SK-N-SH (cell line): Measurements from ENCODE around the gene IQGAP2. TPM values are rescaled to one million over a fixed set of nuclear protein-coding genes. Genes with fewer than 3 reads are reported as not detected.

Experiments
- CTCF ChIA-PET: fragments of 300-600, 350-600 bp; formaldehyde crosslinking; extraction: SDS; loops from one replicate; lab custom pipeline; 2021; lab: Yijun Ruan, JAX
- POLR2A ChIA-PET: fragments of 350-600 bp; sonication (Branson Sonifier 250); formaldehyde crosslinking; extraction: SDS; loops from one replicate; lab custom pipeline; 2020; ENCODE audit warnings: antibody characterized with exemption, inconsistent platforms; lab: Yijun Ruan, JAX
- DNase-seq: peaks from one replicate; pipeline ENCODE4 v3.0.0; 2012
- H2AFZ ChIP-seq: fragments of 200-600 bp; sonication (generic); 2 replicates; pipeline ENCODE4 v1.8.1; 2016; ENCODE audit warnings: antibody characterized with exemption, mild to moderate bottlenecking, low read depth
- H3F3A ChIP-seq: fragments of 200-600 bp; sonication (generic); replicated peaks from 2 replicates; pipeline ENCODE3; 2016; ENCODE audit warnings: antibody characterized with exemption, mild to moderate bottlenecking; ENCODE audit not compliant: insufficient read depth
- H3K27ac ChIP-seq, 2 experiments: fragments of 200-500 bp in 1 of 2; fragments of 200-600 bp in 1 of 2; sonication (Bioruptor generic) in 1 of 2; sonication (generic), shearing (Covaris generic) in 1 of 2; 2 replicates each; pipeline versions ENCODE4 v1.5.1 to v1.6.1; 2014 to 2016; ENCODE audit warnings: low read depth in 2 of 2, inconsistent platforms in 1 of 2, low read length in 1 of 2, mild to moderate bottlenecking in 1 of 2, mixed read lengths in 1 of 2
- H3K27me3 ChIP-seq: fragments of 200-600 bp; sonication (generic), shearing (Covaris generic); 2 replicates; pipeline ENCODE4 v1.6.1; 2016; ENCODE audit warnings: mixed run types; ENCODE audit not compliant: insufficient read depth
- H3K36me3 ChIP-seq, 2 experiments: fragments of 200-500 bp in 1 of 2; fragments of 200-600 bp in 1 of 2; sonication (Bioruptor generic) in 1 of 2; sonication (generic) in 1 of 2; replicated peaks in 1 of 2; 2 replicates each; pipeline versions ENCODE3 to v1.5.1; 2014 to 2016; ENCODE audit warnings: low read length in 1 of 2, mild to moderate bottlenecking in 1 of 2; ENCODE audit not compliant: insufficient read depth in 2 of 2, control insufficient read depth in 1 of 2
- H3K4me1 ChIP-seq, 2 experiments: fragments of 200-500 bp in 1 of 2; fragments of 200-600 bp in 1 of 2; sonication (Bioruptor generic) in 1 of 2; sonication (generic), shearing (Covaris generic) in 1 of 2; 2 replicates each; pipeline versions ENCODE4 v1.5.1 to v1.6.1; 2014 to 2016; ENCODE audit warnings: low read depth in 1 of 2, low read length in 1 of 2, mixed run types in 1 of 2; ENCODE audit not compliant: insufficient read depth in 2 of 2, control insufficient read depth in 1 of 2
- H3K4me2 ChIP-seq: fragments of 200-600 bp; sonication (generic), shearing (Covaris generic); 2 replicates; pipeline ENCODE4 v1.6.1; 2017; ENCODE audit warnings: mixed run types
- H3K4me3 ChIP-seq, 2 experiments: fragments of 200-500 bp in 1 of 2; fragments of 200-600 bp in 1 of 2; sonication (Bioruptor generic) in 1 of 2; sonication (generic), shearing (Covaris generic) in 1 of 2; 2 replicates each; pipeline versions ENCODE4 v1.5.1 to v1.8.1; 2014 to 2016; ENCODE audit warnings: low read depth in 2 of 2, inconsistent platforms in 1 of 2, low read length in 1 of 2, mild to moderate bottlenecking in 1 of 2, mixed read lengths in 1 of 2, moderate library complexity in 1 of 2
- H3K79me2 ChIP-seq: fragments of 200-600 bp; sonication (generic); 2 replicates; pipeline ENCODE4 v1.8.1; 2017; ENCODE audit warnings: mild to moderate bottlenecking; ENCODE audit not compliant: insufficient read depth
- H3K9ac ChIP-seq: fragments of 200-600 bp; sonication (generic); 2 replicates; pipeline ENCODE4 v1.6.1; 2017; ENCODE audit warnings: mixed run types
- H3K9me2 ChIP-seq: fragments of 200-600 bp; sonication (generic); 2 replicates; pipeline ENCODE4 v1.6.1; 2017; ENCODE audit warnings: mixed run types
- H3K9me3 ChIP-seq: fragments of 200-600 bp; sonication (generic); 2 replicates; pipeline ENCODE4 v1.6.1; 2017; ENCODE audit warnings: mixed run types, mild to moderate bottlenecking, moderate library complexity
- H4K20me1 ChIP-seq: fragments of 200-600 bp; sonication (generic); 2 replicates; pipeline ENCODE4 v1.6.1; 2017; ENCODE audit warnings: mild to moderate bottlenecking, mixed run types; ENCODE audit not compliant: insufficient read depth
- ELF1 ChIP-seq: IDR thresholded peaks from 2 replicates; pipeline ENCODE4 v1.4.0; 2012
- EP300 ChIP-seq, 2 experiments: IDR thresholded peaks; 2 replicates each; pipeline versions ENCODE4 v1.4.0 to v1.6.1; 2012; ENCODE audit warnings: borderline replicate concordance in 1 of 2, low read depth in 1 of 2, low read length in 1 of 2
- EZH2phosphoT487 ChIP-seq: fragments of 200-600 bp; sonication (generic); IDR thresholded peaks from 2 replicates; pipeline ENCODE4 v1.6.1; 2017; ENCODE audit warnings: low read depth, mixed run types, mild to moderate bottlenecking, antibody characterized with exemption, moderate library complexity, borderline replicate concordance
- FOSL2 ChIP-seq: IDR thresholded peaks from 2 replicates; pipeline ENCODE4 v1.4.0; 2012; ENCODE audit warnings: low read depth, mild to moderate bottlenecking, moderate library complexity, borderline replicate concordance
- FOXJ3 ChIP-seq: sonication (generic); formaldehyde crosslinking; IDR thresholded peaks from 2 replicates; pipeline ENCODE4 v1.5.1; 2020; ENCODE audit warnings: mild to moderate bottlenecking, missing genetic modification reagents
- GABPA ChIP-seq: IDR thresholded peaks from 2 replicates; pipeline ENCODE4 v1.4.0; 2012; ENCODE audit warnings: low read depth, mild to moderate bottlenecking
- JUND ChIP-seq: IDR thresholded peaks from 2 replicates; pipeline ENCODE4 v1.4.0; 2012
- MEF2A ChIP-seq: IDR thresholded peaks from 2 replicates; pipeline ENCODE4 v1.4.0; 2012; ENCODE audit warnings: low read depth, borderline replicate concordance
- MXI1 ChIP-seq: IDR thresholded peaks from 2 replicates; pipeline ENCODE4 v1.6.1; 2012; ENCODE audit warnings: mild to moderate bottlenecking, low read depth, low read length, improper control_type of control experiment
- RFX5 ChIP-seq: IDR thresholded peaks from 2 replicates; pipeline ENCODE4 v1.6.1; 2012; ENCODE audit warnings: mild to moderate bottlenecking, improper control_type of control experiment, low read length
- RXRA ChIP-seq: IDR thresholded peaks from 2 replicates; pipeline ENCODE4 v1.4.0; 2012; ENCODE audit warnings: low read depth, mild to moderate bottlenecking, borderline replicate concordance
- TCF12 ChIP-seq: IDR thresholded peaks from 2 replicates; pipeline ENCODE4 v1.4.0; 2012
- TEAD4 ChIP-seq: IDR thresholded peaks from 2 replicates; pipeline ENCODE4 v1.4.0; 2012; ENCODE audit warnings: mild to moderate bottlenecking, borderline replicate concordance; ENCODE audit not compliant: insufficient read depth
- WGBS: methylation state at CpG from one replicate; pipeline ENCODE4 v1.1.6; 2017; ENCODE audit warnings: low lambda C conversion rate; 5-methylcytosine and 5-hydroxymethylcytosine counted together
- polyA plus RNA-seq, 3 experiments: library from polyadenylated mRNA; depleted of rRNA; stranded (reverse); fragments of >200 nt; gene quantifications; 2 replicates each; pipeline ENCODE4 v1.2.3, GENCODE V29; 2012
- TF ChIP-seq, protein P1 (sequence below): IDR thresholded peaks from 2 replicates; pipeline ENCODE4 v1.4.0; 2012; ENCODE audit warnings: low read depth
- TF ChIP-seq, protein P2 (sequence below): IDR thresholded peaks from 2 replicates; pipeline ENCODE4 v1.4.0; 2012; ENCODE audit warnings: low read depth, borderline replicate concordance
- TF ChIP-seq, protein P3 (sequence below): fragments of 200-600 bp; sonication (generic); IDR thresholded peaks from 2 replicates; pipeline ENCODE4 v1.6.1; 2017; ENCODE audit warnings: antibody characterized with exemption, mild to moderate bottlenecking, moderate library complexity
- TF ChIP-seq, protein P4 (sequence below): IDR thresholded peaks from 2 replicates; pipeline ENCODE4 v1.4.0; 2012; ENCODE audit warnings: low read depth, borderline replicate concordance
- TF ChIP-seq, protein P5 (sequence below): IDR thresholded peaks from 2 replicates; pipeline ENCODE4; 2012

Gene IQGAP2
- polyA plus RNA-seq, 1 of the 3 experiments (the other 2 are of a cell fraction), result 2.1 TPM

DNA sequence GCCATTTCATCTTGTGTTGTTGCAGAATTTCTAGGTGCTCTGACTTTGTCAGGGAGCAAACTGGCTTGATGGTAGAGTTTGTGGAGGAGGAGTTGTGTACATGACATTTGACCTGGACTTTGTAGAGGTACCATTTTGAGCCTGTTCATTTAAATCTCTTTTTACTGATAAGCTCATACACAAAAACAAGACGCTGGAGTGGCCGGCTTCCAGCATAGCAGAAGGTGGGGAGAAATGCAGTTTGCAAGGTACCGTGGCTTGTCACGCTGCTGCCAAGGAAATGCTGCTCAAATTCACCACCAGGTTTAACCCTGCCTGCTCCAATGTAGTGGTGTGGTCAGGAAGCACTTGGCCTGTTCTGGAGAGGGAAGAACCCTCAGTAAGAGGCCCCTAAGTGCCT is 18.9 kb upstream of the IQGAP2 start:
- CTCF ChIA-PET, result interaction anchor here (0.6 to 1.9 kb wide), 2 partner anchors 17 to 19 kb away, joined by 3 to 12 read pairs; partner anchors contain the start of gene IQGAP2
- H3K36me3 ChIP-seq, result no peaks in the 10 kb centered on the region
- POLR2A ChIA-PET, result no interaction called here

DNA sequence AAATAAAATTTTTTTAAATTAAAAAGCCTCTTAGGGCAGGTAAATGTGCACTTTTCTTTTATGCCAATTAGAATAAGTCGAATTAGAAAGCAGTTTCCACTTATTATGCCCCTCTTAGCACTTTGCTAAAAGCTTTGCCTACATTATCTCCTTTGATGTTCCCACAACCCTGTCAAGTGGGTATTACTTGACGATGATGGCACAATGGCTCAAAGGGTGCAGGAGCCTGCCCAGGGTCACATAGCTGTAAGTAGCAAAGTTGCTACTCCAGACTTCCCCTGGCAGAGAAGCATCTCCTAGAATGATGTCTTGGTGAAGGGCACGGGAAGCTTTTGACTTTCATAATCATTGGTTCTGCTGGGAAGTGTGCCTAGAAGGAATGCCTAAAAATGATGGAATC is 18.4 kb upstream of the IQGAP2 start:
- H4K20me1 ChIP-seq, result no peaks in the 10 kb centered on the region
- H3K9me2 ChIP-seq, result no peaks in the 10 kb centered on the region
- TF ChIP-seq, protein P1, sequence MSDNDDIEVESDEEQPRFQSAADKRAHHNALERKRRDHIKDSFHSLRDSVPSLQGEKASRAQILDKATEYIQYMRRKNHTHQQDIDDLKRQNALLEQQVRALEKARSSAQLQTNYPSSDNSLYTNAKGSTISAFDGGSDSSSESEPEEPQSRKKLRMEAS, result no peak
- TF ChIP-seq RFX5, result no peak
- TF ChIP-seq ELF1, result no peak
- TF ChIP-seq, protein P2, sequence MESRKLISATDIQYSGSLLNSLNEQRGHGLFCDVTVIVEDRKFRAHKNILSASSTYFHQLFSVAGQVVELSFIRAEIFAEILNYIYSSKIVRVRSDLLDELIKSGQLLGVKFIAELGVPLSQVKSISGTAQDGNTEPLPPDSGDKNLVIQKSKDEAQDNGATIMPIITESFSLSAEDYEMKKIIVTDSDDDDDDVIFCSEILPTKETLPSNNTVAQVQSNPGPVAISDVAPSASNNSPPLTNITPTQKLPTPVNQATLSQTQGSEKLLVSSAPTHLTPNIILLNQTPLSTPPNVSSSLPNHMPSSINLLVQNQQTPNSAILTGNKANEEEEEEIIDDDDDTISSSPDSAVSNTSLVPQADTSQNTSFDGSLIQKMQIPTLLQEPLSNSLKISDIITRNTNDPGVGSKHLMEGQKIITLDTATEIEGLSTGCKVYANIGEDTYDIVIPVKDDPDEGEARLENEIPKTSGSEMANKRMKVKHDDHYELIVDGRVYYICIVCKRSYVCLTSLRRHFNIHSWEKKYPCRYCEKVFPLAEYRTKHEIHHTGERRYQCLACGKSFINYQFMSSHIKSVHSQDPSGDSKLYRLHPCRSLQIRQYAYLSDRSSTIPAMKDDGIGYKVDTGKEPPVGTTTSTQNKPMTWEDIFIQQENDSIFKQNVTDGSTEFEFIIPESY, result no peak
- no peak for TF ChIP-seq RXRA
- no peak for TF ChIP-seq TEAD4
- TF ChIP-seq MXI1, result no peak
- no peak for TF ChIP-seq MEF2A
- TF ChIP-seq TCF12, result no peak
- TF ChIP-seq, protein P3, sequence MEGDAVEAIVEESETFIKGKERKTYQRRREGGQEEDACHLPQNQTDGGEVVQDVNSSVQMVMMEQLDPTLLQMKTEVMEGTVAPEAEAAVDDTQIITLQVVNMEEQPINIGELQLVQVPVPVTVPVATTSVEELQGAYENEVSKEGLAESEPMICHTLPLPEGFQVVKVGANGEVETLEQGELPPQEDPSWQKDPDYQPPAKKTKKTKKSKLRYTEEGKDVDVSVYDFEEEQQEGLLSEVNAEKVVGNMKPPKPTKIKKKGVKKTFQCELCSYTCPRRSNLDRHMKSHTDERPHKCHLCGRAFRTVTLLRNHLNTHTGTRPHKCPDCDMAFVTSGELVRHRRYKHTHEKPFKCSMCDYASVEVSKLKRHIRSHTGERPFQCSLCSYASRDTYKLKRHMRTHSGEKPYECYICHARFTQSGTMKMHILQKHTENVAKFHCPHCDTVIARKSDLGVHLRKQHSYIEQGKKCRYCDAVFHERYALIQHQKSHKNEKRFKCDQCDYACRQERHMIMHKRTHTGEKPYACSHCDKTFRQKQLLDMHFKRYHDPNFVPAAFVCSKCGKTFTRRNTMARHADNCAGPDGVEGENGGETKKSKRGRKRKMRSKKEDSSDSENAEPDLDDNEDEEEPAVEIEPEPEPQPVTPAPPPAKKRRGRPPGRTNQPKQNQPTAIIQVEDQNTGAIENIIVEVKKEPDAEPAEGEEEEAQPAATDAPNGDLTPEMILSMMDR, result no peak
- TF ChIP-seq EZH2phosphoT487, result no peak
- TF ChIP-seq FOSL2, result no peak
- no peak for TF ChIP-seq JUND
- TF ChIP-seq, protein P4, sequence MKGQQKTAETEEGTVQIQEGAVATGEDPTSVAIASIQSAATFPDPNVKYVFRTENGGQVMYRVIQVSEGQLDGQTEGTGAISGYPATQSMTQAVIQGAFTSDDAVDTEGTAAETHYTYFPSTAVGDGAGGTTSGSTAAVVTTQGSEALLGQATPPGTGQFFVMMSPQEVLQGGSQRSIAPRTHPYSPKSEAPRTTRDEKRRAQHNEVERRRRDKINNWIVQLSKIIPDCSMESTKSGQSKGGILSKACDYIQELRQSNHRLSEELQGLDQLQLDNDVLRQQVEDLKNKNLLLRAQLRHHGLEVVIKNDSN, result no peak
- no peak for TF ChIP-seq FOXJ3 (CRISPR knock-in tag)
- H3K27ac ChIP-seq, result no peak overlapping the region
- WGBS, result 82% methylated on average over 3 of the region's 3 CpGs
- H3K4me3 ChIP-seq, result no peak overlapping the region
- no peak for DNase-seq
- H2AFZ ChIP-seq, result no peak overlapping the region
- CTCF ChIA-PET, result interaction anchor here (1.9 kb wide), 1 partner anchor 19 kb away, joined by 12 read pairs; the partner anchor contains the start of gene IQGAP2
- H3K4me1 ChIP-seq, result peaks cover 0 to 12% of the 10 kb centered on the region in 2 experiments; a peak in 1 of 4 replicates
- POLR2A ChIA-PET, result interaction anchor here (0.6 kb wide), 1 partner anchor 33 kb away, joined by 3 read pairs; no protein-coding TSS in a partner anchor
- no peaks in the 10 kb centered on the region for H3F3A ChIP-seq
- H3K9me3 ChIP-seq, result no peaks in the 10 kb centered on the region
- H3K36me3 ChIP-seq, result no peaks in the 10 kb centered on the region
- no peak overlapping the region for H3K4me2 ChIP-seq
- H3K9ac ChIP-seq, result no peak overlapping the region
- H3K27me3 ChIP-seq, result no peaks in the 10 kb centered on the region; the same call in 1 of the 2 replicates
- no peaks in the 10 kb centered on the region for H3K79me2 ChIP-seq

More for the DNA sequence above, 18.9 kb upstream of the IQGAP2 start:
- 74% methylated on average over 4 of the region's 4 CpGs for WGBS
- H2AFZ ChIP-seq, result no peak overlapping the region
- TF ChIP-seq, protein P5, sequence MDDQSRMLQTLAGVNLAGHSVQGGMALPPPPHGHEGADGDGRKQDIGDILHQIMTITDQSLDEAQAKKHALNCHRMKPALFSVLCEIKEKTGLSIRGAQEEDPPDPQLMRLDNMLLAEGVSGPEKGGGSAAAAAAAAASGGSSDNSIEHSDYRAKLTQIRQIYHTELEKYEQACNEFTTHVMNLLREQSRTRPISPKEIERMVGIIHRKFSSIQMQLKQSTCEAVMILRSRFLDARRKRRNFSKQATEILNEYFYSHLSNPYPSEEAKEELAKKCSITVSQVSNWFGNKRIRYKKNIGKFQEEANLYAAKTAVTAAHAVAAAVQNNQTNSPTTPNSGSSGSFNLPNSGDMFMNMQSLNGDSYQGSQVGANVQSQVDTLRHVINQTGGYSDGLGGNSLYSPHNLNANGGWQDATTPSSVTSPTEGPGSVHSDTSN, result no peak
- TF ChIP-seq EP300 (IDR thresholded peaks at IDR 0.05; ENCODE audit: borderline replicate concordance in 1 of 2, low read depth in 1 of 2, low read length in 1 of 2), result no peak
- no peak for TF ChIP-seq GABPA
- TF ChIP-seq, all 33 proteins: peak for 0
- Histone ChIP-seq H3K4me2 (no peak overlapping the region), H3F3A (no peaks in the 10 kb centered on the region), H3K9ac (no peak overlapping the region), H3K79me2 (no peaks in the 10 kb centered on the region), H3K9me3 (no peaks in the 10 kb centered on the region), H3K4me1 (peaks cover 0 to 12% of the 10 kb centered on the region in 2 experiments; a peak in 1 of 4 replicates), H3K27me3 (no peaks in the 10 kb centered on the region; the same call in 1 of the 2 replicates), H3K4me3 (no peak overlapping the region), H4K20me1 (no peaks in the 10 kb centered on the region), H3K27ac (no peak overlapping the region; a peak in 1 of 4 replicates), H3K9me2 (no peaks in the 10 kb centered on the region)
- DNase-seq, result no peak
